TTC549 (cell line): ENCODE data around the gene C10orf90.

Experiments used
- FAIRE-seq: peaks from 2 replicates; lab custom pipeline; 2012; peaks lifted over from hg19 to GRCh38; lab: Jason Lieb, UNC

C10orf90 gene

DNA sequence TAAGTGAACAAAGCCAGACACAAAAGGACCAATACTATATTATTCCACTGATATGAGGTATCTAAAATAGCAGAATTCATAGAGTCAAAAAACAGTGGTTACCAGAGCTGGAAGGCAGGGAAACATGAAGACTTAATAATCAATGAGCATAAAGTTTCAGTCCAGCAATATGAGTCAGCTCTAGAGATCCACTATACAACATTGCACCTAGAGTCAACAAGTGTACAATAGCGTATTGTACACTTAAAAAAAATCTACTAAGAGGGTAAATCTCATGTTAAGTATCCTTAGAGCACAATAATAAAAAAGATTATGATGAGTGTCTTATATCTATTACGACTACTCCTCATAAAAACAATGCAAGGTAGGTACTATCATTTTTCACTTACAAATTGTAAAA, 36.1 kb downstream of the C10orf90 start:
- no peak for FAIRE-seq

DNA sequence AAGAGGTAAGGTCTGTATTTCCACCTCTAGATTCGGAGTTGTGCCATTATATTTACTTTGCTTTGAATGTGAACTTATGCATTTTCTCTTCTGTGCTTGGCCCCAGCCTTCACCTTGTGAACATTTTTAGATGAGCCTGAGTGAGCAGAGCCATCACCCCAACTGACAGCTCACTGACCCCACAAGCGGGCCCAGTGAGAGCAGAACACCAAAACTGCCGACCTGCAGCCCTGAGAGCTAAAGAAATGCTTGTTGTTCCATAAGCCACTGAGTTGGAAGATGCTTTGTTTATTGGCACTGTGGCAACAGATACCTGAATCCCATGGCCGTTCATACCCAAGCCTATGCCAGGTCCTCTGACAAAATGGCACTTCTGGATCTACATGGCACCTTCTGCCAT, 37.8 kb downstream of the C10orf90 start:
- no peak for FAIRE-seq

DNA sequence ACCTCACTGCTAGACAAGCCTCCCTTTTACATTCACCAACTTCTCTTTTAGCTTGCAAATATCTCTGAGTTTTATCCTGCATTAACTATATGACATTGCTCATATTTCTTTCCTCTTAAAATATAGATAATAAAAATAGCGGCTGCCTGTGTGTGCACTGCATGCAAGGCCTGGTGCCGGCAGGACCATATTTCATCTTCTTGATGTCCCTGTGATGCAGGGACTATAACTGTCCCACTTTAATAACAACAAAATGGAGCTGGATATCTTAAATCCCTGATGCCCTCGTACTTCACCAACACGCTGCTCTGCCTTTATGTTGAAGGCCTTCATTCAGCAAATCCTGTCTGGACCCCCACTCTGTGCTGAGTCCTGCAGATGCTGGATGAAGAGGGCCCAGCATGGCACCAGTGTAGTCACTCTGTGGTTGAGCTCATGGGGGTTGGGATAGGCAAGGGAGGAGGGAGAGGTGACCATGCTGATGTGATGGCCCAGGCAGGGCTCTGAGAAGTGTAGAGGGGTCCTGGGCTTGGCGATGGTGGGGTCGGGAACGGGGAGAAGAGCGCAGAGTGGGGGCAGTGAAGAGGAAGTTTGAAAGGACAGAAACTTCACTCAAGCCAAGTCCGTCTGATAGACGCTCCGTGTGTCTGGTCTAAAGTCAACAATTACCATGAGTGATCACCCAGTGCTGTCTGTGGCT, 40.4 kb downstream of the C10orf90 start:
- FAIRE-seq, result no peak

DNA sequence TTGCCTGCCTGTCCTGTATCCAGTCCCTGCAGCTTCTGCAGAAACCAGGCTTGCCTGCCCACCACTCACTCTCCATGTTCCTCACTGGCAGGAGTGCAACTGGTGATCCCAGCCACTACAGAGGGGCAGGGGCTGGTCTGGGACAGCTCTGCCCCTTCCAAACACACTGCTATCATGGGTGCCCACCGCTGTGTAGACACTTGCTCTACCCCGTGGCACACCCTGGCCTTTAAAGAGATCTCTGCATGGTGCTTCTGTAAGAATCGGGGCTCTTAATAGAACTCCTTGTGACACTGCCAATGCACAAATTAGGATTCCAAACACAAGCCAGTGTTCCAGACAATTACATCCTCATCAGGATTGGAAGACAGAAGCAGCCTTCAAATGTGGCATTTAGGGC, 41.7 kb downstream of the C10orf90 start:
- no peak for FAIRE-seq

DNA sequence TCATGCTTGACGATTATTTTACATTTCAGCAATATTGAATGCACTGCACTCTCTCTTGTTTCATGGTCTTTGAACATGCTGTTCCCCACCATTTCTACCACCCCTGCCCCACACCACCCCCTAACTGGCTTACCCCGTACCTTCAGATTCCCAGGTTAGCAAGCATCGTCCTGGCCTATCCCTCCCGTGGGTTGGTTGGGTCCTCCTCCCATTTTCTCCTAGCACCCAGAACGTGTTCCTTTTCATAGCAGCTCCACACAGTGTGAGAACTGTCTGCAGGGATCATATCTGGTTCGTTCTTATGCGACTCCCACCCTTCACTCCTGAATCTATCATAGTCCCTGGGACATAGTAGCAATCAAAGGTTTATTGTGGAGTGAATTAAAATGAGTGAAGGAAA, 48.6 kb downstream of the C10orf90 start:
- FAIRE-seq, result no peak

DNA sequence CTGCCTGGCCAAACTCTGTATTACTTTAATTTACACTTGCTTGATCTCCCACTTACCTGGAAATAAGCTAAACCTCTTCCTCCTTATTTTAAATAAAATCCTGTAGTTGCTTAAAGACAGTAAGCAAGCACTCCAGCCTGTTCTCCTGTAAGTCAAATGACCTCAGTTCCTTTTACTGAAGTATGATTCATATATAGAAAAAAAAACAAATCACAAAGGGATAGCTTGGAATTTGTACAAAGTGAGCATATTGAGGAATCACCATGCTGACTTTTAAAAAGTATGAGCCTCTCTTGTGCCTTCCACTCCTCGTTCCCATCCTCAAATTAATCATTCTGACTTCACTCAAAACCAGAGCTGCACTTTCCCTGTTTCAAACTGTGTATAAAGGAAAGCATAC, 52.0 kb downstream of the C10orf90 start:
- FAIRE-seq, result no peak

DNA sequence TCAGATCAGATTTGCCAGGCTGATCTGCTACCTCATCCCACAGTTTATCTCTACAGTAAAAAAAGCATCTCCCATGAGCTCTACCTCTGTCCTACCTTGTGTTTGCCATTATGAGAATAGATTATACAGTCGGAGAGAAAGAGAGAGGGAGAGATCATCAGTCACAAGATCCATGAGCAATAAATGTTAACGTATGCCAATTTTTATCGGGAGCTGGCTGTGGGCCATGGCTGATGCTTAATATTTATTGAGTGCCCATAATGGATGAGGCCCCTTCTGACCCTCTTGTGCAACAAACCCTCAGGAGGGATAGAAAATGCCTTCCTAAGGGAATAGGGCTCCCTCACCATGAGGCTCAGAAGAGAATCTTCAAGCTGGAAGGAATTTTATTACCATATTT, 52.8 kb downstream of the C10orf90 start:
- no peak for FAIRE-seq

DNA sequence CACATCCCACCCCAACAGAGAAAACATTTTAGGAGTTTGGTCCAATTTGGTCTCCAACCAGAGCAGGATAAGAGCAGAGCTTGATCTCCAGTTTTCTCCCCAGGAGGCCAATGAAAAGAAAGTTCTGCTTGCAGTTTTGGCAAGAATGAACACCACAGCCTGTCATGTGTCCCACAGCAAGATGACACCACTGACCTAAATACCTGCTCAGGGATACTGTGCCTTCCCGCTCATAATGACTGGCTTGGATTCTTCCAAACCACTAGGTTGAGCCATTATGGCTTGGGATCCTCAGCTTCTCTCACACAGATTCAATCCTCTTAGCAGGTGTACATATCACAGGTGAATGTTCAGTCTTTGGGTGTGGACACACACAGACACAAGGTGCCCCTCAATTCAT, 53.3 kb downstream of the C10orf90 start:
- no peak for FAIRE-seq

DNA sequence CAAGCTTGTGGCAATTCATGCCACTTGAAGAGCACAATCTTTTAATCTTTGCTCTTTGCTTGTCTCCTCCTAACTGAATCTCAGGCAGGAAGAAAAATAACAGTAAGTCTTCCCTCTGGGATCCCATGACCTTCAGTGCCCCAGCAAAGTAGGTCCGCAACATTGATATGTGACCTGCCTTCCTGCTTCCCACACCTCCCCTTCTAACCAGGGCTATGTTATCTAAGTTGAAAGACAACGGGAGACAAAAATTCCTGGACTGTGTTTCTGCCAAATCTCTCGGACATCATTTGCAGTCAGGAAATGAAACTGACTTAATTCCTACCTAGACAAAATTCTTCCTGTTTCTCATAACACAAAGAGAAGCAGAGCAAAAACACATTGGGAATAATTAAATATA, 53.8 kb downstream of the C10orf90 start:
- no peak for FAIRE-seq

DNA sequence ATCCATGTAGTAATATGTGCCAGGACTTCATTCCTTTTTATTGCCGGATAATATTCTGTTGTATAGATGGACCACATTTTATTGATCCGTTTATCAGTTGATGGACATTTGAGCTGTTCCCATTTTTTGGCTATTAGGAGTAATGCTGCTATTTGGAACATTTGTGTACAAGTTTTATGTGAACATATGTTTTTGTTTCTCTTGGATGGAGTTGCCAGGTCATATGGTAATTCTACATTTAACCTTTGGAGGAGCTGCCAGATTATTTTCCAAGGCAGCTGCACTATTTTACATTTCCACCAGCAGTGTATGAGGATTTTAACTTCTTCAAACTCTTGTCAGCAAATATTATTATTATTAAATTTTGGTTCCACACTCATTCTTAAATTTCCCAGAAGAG, 59.2 kb downstream of the C10orf90 start:
- no peak for FAIRE-seq

DNA sequence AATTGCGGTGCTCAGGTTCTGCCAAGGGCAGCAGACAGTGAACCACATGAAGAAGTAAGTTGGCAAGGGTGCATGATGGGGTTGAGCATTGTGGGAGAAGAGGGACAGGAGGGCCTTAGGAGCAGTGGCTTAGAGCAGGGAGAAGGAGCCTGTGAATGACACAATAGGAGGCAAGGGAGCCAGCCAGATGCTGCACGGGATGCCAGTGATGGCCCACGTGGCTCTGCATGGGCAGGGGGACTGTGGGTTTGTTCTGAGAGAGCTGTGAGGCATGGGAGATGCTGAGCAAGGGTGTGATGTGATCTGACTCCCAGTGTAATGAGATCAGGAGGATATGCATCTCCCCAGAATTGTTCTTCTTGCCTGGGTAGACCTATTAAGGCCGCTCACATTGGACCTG, 60.9 kb downstream of the C10orf90 start:
- no peak for FAIRE-seq

DNA sequence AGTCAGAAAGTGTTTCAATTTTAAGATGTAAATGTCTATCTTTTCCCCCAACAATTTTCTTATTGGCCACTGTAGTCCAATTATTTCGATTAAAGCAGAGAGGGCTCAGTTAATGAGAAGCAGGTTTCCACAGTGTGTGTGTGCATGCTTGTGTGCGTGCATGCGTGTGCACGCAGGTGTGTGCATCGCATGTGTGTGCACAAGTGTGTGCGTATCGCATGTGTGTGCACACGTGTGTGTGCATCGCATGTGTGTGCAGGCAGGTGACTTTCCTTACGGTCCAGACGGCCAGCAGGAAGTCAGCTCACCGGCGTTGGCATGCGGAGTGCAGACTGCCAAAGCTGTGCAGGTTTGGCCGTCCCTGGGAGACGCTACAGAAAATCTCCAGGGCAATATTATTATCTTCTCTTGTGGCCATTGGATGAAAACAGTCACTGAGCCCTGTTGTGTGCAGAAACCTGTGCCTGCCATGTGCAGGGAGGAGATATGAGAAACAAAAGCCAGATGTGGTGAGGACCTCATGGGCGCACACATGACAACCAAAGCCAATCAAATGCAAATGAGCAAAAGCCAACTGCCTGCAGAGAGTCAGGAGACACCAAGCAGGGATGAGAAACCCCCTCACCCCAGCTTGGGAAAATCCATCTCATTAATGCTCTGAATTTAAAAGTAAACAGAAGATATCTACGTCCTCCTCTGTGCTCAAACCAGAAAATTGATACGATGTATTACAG, 70.4 kb downstream of the C10orf90 start:
- no peak for FAIRE-seq

DNA sequence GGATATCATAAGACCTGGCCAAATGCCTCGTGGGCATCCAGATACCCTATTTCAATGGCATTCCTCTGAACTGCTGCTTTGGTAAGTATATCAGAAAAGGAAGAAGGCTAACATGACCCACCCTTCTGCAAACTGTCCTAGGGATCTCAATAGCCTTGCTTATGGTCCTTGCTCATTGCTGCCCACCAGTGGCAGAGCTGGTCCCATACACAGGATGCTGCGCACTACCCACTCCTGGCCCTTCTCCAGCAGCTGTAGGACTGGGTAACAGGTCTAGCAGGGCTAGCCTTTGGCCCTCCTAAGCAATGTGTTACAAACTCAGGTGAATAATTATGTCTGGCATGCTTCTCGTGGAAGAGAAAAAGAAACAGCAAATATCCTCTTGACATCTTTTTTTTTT, 72.5 kb downstream of the C10orf90 start:
- no peak for FAIRE-seq

DNA sequence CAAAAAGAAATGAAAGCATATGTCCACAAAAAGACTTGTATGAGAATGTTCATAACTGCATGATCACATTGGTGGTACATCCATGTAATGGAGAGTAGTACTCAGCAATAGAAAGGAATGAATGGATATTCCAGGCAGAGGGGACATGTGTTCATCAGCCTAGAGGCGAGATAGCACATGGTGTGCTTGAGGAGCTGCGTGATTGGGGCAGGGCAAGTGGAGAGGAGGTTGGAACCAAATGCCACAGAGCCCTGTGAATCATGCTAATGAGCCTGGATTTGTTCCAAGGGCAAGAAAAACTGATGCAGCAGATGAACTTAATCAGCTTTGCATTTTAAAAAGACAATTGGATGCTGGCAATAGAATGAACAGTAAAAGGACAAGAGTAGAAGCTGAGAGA, 73.3 kb downstream of the C10orf90 start:
- no peak for FAIRE-seq

DNA sequence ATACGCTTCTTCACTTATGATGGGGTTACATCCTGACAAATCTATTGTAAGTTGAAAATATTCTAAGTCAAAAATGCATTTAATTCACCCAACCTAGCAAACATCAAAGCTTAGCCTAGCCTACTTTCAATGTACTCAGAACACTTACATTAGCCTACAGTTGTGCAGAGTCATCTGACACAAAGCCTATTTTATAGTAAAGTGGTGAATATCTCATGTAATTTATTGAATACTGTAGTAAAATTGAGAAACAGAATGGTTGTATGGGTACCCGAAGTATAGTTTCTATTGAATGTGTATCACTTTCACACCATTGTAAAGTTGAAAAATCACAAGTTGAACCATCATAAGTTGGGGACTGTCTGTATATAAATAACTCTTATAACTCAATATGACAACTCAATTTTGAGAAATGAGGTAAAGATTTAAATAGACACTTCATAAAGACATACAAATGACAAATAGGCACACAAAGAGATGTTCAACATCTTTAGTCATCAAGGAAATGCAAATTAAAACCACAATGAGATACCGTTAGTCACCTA, 73.9 kb downstream of the C10orf90 start:
- FAIRE-seq, result no peak

DNA sequence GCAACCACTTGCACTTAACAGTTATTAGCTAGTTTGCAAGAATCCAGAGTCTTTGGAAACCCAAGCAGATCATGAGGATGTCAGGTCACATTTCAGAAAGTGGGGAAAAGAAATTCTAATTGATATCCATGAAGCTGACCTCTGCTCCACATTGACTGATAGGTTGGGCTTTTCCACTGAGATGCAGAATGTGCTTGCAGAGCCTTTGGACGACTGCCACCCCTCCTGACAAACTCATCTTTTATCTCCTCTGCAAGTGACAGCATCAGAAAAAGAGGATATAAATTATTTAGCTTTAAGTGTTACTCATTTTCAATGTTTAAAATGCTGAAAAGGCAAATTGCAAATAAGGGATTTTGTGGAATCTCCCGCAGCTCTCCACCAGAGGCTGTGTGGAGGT, 75.3 kb downstream of the C10orf90 start:
- no peak for FAIRE-seq

DNA sequence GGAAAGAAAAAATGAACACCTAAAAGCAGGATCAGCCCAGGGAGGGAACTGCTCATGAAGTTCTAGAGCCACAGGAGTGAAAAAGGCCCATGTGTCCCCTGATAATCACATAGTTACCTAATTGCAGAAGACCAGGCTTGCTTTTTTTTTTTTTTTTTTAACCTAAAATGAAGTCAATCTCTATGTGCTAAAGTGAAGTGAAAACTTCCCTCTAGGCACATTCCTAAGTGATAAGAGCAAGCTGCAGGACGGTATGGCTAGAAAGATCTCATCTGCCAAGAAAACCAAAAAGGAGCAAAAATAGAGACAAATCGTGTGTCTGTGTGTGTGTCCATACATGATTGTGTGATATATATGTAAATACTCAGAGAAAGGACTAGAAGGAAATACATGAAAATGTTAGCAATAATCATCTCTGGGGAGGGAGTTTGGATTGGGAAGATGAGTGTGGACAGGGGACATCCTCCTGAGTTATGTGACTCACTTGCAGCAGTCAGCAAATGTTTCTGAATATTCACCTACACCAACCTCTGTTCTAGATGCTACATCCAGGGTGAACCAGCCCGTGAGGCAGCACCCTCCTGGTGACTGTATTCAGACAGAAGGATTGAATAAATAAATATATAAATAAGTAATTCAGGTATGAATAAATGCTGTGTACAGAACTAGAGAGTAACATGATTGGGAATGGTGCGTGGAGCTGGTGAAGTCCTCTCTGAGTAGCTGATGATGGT, 76.4 kb downstream of the C10orf90 start:
- FAIRE-seq, result no peak

DNA sequence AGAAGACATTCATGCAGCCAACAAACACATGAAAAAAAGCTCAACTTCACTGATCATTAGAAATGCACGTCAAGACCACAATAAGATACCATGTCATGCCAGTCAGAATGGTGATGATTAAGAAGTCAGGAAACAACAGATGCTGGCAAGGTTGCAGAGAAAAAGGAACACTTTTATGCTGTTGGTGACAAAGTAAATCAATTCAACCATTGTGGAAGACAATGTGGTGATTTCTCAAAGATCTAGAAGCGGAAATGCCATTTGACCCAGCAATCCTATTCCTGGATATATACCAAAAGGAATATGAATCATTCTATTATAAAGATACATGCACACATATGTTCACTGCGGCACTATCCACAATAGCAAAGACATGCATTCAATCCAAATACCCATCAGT, 77.6 kb downstream of the C10orf90 start:
- FAIRE-seq, result no peak

DNA sequence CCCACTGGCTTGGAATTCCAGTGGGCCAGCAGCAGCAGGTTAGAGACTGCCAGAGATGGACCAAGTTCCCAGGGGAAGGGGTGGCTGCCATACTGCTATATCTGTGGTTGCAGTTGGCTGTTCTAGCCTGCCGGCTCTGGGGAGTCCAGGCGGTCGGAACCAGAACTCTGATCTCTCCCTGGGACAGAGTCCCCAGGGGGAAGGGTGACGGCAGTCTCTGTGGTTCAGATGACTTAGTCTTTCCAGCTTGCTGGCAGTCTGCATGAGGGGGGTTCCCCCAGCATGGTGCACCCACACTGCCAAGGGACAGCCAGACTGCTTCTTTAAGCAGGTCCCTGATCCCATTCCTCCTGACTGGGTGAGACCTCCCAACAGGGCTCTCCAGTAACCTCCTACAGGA, 82.5 kb downstream of the C10orf90 start:
- FAIRE-seq, result no peak

DNA sequence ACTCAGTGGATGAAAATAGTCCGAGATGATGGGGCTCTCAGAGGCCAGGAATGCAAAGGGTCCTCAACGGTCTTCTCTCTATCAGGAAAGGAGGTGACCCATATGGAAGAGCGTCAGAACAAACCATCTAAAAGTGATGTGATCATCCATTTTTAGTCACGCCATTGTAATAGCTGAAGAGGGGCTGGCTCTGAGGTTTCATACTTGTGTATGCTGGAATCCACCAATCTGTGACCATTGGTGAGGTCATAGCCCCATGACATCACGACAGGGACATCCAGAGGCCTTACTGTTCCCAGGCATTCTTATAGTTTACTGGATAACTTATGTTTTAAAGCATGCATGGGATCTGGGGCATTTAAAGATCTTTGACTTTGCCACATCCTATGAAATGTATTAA, 83.6 kb downstream of the C10orf90 start:
- no peak for FAIRE-seq

DNA sequence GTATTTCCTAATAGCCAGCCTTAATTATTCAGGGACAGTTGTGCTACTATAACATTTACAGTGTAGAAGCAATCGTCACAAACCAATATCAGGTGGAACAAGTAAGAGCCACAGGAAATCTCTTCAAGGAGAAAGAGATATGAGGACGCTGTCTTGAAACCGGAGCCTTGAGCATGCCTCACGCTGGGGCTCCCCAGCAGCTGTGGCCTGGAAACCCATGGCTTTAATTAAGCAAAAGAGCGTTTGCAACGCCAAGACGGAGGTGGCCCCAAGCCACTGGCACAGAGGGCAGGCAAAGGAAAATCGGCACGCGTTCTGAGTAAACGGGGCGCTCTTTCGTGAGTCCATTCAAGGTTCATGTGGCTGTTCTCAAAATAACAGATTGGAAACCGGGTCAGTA, 84.4 kb downstream of the C10orf90 start:
- no peak for FAIRE-seq

DNA sequence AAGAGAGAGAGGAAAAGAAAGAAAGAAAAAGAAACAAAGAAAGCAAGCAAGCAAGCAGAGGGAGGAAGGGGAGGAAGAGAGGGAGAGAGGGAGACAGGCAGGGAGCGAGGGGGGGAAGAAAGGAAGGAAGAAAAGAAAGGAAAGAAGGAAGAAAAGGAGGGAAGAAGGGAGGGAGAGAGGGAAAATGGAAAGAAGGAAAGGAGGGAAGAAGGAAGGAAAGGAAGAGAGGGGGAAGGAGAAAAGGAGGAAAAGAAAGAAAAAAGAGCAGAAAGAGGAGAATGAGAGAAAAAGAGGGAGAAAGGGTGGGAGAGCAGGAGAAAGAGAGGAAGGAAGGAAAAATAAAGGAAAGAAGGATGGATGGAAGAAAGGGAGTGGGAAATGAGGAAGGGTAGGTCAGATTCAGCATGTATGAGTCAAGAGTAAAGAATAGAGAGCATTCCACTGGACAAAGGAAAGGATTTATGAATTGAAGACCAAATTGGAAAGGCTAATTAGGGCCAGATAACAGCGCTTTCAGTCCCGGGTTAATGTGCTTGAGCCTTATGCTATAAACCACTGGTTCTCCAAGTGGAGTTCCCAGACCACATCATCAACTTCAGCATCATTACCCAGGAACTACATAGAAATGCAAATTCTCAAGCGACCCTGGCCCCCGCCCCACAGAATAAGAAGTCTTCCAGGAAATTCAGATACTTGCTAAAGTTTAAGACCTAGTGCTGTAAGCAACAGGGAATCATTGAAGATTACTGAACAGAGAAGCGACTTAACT, 85.1 kb downstream of the C10orf90 start:
- no peak for FAIRE-seq

DNA sequence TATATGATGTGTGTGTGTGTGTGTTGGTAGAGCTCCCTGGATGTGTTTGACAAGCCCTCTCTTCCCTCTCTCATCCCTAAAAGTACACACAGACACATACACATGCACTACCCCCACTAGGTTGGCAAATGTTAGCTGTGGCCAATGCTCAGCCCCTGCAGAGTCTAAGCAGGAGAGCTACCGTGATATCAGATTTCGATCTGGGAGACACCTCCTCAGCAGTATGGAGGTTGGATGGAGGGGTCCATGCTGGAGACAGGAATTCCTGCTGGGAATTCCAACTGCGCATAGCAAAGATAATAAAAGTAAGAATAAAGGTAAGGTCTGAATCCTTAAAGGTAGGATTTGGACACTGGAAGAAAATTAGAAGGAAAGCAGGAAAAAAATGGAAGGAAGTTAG, 85.7 kb downstream of the C10orf90 start:
- no peak for FAIRE-seq
